HG03039 (cell line): Measurements from ENCODE around the gene PRPS2.

Experiments
- ATAC-seq: cut with Tn5 transposase; IDR thresholded peaks from one replicate; pipeline ENCODE4 v1.9.1; 2021; ENCODE audit warnings: mild to moderate bottlenecking, moderate library complexity; ENCODE audit not compliant: unreplicated experiment

Gene PRPS2

GRCh38 chrX:12791257-12792228 lies at the start of gene PRPS2:
Gene PRPS2, plus strand, starts transcription at chrX:12791412. Its CDS starts 86 bp downstream, at chrX:12791498.
- peak; percentile 77 for ATAC-seq

GRCh38 chrX:12741416-12741815 lies 49.8 kb upstream of the PRPS2 start:
- no peak for ATAC-seq

DNA sequence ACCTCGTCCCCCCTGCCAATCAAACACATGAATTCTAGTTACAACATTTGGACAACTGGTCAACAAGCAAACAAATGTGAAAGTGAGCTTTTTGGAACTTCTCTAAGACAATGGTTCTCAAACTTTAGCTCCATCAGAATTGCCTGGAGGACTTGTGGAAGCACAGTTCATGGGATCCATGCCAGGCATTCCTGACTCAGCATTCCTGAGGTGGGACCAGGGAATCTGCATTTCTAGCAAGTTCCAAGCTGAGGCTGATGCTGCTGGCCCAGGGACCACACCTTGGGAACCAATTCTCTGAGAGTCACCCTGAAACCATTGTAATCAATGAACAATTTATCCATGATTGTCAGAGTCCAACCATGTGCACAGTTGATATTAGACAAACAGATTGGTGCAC lies 43.8 kb upstream of the PRPS2 start:
- no peak for ATAC-seq

DNA sequence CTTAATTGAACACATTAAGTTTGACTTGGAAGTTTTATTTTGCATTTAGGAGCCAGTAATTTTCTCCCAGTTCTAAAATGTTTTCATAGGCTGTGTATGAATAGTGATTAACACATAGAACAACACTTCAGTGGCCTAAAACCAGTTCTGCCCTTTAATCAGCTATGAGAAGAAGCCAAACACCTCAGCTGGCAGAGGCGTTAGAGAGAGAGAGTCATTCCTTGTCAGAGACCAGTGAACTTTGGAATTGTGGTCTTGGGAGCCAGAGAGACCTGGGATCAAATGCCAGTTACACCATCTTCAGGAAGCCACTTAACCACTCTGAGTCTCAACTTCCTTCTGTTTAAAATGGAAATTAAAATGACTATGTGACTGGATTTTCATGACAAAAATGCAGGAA lies 39.3 kb upstream of the PRPS2 start:
- ATAC-seq: no peak

- ATAC-seq: no peak
Measured at GRCh38 chrX:12753366-12753765, 37.8 kb upstream of the PRPS2 start.

GRCh38 chrX:12758291-12758690 lies 32.9 kb upstream of the PRPS2 start:
- no peak for ATAC-seq

DNA sequence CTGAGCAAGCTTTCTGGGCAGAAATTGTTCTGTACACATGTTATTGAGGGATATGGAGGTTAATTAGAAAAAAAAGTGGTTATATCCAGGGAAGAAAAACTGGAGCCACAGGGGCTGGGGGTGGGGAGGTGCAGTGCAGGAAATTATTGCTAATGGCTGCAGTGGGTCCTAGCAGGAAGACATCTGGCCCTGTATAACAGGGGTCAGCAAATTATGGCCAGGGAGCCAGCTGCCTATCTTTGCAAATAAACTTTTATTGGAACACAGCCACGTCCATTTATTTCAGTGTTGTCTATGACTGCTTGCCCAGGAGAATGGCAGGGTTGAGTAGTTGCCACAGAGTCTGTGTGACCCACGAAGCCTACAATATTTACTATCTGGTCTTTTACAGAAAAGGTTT lies 23.4 kb upstream of the PRPS2 start:
- ATAC-seq: no peak

GRCh38 chrX:12768491-12768890 lies 22.7 kb upstream of the PRPS2 start:
- ATAC-seq: no peak

GRCh38 chrX:12770440-12770839 lies 20.8 kb upstream of the PRPS2 start:
- ATAC-seq: no peak

- peak; percentile 98 for ATAC-seq
Measured at GRCh38 chrX:12771445-12772069, 19.7 kb upstream of the PRPS2 start.

GRCh38 chrX:12777670-12778069 lies 13.5 kb upstream of the PRPS2 start:
- ATAC-seq: no peak

DNA sequence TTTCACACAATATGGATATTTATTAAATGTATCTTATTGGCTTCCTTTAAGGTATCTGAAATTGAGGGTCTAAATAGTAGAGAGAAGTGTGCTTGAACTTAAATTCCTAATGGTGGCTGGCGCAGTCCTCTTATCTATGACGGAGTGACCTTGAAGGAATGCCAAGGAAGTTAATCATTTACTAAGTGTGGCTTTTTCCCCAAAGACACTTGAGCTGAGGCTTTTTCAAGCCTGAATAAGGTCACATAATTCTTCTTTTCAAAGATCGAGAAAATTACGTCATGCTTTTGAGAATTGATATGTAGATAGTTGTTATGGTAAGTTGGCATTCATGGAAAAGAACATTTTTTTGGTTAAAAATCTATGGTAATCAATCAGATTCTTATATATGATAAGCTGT lies 11.7 kb upstream of the PRPS2 start:
- ATAC-seq: no peak

- ATAC-seq: no peak
Measured at GRCh38 chrX:12788645-12789044, 2.6 kb upstream of the PRPS2 start.

- no peak for ATAC-seq
Measured at GRCh38 chrX:12789976-12790375, 1.2 kb upstream of the PRPS2 start.

GRCh38 chrX:12790885-12791256 lies 341 bp upstream of the PRPS2 start:
- ATAC-seq: no peak

DNA sequence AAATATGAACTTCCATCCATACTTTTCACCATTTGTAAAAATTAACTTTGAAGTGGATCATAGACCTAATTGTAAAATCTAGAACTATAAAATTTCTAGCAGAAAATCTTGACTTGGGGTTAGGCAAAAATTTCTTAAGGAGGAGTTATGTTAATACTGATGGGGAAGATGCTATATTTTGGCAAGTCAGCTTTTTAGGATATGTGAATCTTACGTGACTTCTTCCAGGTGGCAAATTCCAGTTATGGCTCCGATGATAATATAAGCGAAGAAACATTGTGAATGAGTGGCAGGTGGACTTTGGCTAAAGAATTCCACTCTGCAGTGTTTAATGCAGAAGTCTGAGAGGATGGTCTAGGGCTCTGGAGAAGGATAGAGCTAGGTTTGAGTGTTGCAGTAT lies 1.5 kb downstream of the PRPS2 start:
- ATAC-seq: no peak

DNA sequence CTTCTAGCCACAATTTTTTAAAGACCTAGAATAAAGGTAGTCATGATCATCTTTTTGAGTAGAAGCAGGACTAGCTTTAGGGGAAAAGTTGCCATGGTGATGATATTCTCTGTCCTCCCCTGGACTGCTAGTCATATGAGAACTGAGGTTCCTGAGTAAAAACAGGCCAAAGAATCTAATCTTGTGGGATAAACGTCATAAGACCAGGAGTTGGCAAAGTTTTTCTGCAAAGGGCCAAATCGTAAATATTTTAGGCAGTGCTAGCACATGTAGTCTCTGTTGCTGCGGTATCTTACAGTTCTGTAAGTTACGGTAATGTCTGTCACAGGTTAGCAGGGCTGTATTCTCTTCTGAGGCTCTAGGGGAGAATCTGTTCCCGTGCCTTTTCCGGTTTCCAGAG lies 3.4 kb downstream of the PRPS2 start:
- no peak for ATAC-seq

GRCh38 chrX:12798601-12799000 lies 7.4 kb downstream of the PRPS2 start:
- no peak for ATAC-seq

DNA sequence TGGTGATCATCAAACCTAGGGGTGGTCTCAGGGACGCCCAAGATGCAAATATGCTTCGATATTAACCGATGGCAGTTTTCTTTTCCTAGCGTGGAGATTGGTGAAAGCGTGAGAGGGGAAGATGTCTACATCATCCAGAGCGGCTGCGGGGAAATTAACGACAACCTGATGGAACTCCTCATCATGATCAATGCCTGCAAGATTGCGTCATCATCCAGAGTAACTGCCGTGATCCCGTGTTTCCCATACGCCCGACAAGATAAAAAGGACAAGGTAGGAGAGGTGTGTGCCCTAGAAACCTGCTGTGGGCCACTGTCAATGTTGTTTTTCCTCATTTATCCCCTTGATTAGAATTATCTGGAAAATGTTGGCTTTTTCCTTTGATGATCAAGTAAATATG lies 7.9 kb downstream of the PRPS2 start:
- ATAC-seq: no peak

DNA sequence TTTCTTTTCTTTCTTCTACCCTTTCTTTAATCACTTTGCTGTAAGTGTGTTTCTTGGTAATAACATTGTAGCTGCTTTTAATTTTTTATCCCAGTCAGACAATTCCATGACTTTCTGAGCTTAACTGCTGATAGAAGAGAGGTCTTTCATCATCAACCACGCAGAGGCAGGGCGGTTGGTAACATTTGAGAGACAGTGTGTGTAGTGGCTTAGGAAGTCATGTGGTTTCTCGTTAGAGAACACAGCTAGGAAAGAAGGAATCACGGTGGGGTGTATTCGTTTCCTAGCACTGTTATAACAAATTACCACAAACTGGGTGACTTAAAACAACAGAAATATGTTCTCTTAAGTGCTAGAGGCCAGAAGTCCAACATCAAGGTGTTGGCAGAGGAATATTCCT lies 11.5 kb downstream of the PRPS2 start:
- no peak for ATAC-seq

DNA sequence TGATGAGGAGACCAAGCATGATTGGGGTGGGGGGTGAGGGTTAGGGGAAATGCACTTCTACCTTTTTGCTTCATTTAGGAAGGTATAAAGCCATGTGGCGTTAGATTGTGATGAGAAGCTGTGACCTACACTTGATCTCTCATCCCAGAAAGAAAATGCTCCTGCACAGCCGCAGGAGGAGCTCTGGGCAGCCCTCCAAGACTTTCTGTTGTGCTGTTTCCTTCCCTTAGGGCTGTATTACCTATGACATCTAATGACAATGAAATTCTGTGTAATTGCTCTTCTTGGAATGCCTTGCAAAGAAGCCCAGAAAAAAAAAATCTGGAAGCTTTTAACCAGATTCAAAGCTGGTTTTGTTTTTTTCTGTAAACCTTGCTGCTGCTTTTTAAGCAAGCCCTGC lies 13.4 kb downstream of the PRPS2 start:
- ATAC-seq: no peak

- no peak for ATAC-seq
Measured at GRCh38 chrX:12805333-12805732, 14.1 kb downstream of the PRPS2 start.
